GM18519 (cell line): ENCODE measurements around the gene E4F1.
"Not testable (repeated sequence)": the region's sequence is repeated elsewhere in the genome, so short reads cannot be mapped to it uniquely, and the experiment has no call there.

Experiments
- ATAC-seq: cut with Tn5 transposase; IDR thresholded peaks from one replicate; pipeline ENCODE4 v1.9.1; 2021; ENCODE audit warnings: mild to moderate bottlenecking, moderate library complexity; ENCODE audit not compliant: unreplicated experiment, low FRiP score

The E4F1 gene

GRCh38 chr16:2229091-2229490, 5.7 kb downstream of the E4F1 start:
- ATAC-seq: no peak

- no peak for ATAC-seq
Observed at GRCh38 chr16:2229632-2230250, 6.3 kb downstream of the E4F1 start.

DNA sequence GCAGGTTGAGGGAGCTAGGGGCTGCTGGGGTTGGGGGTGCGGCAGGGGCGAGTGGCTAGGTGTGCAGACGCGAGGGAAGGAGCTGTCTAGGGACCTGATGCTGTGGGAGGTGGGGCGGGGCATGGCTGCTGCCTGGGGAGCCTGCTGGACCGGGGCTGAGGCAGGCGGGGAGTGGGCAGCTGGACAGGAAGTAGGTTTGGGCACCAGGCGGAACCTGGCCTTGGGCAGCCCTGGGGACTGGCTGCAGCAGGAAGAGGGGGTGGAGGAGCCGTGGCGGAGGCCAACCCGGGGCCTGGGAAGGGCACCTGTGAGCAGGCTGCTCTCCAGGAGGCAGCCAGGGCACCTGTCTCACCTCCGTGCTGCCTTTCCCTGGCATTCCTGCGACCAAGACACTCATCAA, 7.0 kb downstream of the E4F1 start:
- ATAC-seq: no peak

DNA sequence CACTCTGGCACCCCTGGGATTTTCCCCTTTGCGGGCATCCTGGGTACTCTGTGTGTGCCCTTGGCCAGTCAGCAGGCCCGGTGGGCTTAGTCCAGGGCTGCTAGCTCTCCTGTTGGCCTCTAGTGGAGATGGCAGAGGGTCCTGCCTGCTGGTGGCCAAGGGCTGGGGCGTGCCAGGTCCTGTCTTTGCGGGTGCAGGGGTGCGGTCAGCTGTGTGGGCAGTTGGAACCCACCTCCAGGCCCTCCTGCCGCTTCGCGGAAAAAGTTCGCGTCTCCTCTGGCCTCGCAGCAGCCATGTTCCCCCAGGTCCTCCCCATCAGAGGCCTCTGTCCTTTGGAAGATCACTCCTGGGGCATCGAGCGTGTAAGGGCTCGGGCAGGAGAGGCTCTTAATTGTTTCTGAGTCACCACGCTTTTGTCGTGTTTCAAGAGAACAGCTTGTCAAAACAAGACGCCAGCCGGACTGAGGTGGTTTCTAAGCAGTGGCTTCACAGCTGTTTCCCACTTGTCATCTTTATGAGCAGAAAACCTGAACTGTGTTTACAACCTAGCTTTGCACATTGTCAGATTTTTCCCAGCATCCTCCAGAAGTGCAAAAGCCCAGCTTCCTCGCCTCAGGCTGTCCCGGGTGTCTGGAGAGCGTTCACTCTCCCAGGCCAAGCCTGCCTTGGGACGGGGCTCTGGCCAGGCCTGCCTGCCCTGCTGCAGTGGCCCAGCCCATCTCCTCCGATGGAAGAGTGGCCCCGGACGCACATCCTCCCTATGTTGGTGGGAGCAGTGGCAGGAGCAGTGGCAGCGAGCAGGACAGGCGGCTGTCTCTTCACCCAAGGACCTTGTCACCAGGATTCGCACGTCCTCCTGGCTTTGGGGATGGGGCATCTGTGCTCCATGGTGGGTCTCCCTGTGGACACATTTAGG, 7.9 kb downstream of the E4F1 start:
- ATAC-seq: no peak

- ATAC-seq: no peak
Observed at GRCh38 chr16:2232094-2232990, 9.0 kb downstream of the E4F1 start.

DNA sequence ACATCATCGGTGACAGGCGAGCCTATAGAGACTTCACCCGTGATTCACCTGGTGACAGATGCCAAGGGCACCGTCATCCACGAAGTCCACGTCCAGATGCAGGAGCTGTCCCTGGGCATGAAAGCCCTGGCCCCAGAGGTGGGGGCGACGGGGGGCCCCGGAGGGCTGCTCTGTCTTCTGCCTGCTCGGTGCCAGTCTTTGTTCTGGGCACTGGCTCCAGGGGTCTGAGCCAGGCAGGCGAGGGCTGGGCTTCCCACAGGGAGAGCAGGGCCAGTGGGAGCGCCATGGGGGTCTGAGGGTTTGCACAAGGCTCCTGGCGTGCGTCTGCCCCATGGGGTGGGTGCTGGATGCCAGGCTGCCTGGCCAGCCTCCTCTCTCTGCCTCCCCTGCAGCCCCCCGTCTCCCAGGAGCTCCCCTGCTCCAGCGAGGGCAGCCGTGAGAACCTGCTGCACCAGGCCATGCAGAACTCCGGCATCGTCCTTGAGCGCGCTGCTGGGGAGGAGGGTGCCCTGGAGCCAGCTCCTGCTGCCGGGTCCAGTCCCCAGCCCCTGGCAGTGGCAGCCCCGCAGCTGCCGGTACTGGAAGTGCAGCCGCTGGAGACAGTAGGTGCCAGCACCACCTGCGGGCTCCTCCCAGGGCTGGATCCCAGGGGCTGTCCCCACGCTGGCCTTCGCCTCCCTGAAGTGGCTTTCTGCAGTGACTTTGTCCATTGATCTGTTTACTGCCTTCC, 9.8 kb downstream of the E4F1 start:
- no peak for ATAC-seq

DNA sequence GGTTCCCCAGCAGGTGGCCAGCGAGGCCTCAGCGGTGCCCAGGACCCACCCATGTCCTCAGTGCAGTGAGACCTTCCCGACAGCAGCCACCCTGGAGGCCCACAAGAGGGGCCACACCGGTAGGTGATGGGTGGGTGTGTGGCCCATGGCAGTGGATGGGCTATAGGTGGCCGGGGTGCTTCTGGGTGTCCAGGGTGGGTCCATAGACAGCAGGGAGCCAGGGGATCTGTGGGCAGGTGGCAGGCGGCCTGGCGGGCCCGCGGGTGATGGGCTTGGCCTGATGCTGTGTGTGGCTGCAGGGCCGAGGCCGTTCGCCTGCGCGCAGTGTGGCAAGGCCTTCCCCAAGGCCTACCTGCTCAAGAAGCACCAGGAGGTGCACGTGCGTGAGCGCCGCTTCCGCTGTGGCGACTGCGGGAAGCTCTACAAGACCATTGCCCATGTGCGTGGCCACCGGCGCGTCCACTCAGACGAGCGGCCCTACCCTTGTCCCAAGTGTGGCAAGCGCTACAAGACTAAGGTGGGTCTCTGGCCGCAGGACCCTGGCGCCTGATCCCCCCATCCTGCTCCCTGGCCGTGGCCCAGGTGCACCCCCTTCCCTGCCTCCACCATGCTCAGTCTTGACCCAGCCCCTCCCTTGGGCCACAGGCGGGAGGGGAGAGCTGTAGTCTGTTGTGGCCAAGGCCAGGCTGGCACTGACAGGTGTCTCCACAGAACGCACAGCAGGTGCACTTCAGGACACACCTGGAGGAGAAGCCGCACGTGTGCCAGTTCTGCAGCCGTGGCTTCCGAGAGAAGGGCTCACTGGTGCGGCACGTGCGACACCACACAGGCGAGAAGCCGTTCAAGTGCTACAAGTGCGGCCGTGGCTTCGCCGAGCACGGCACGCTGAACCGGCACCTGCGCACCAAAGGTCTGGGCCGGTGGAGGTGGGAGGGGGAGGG, 10.8 kb downstream of the E4F1 start:
- ATAC-seq: no peak

DNA sequence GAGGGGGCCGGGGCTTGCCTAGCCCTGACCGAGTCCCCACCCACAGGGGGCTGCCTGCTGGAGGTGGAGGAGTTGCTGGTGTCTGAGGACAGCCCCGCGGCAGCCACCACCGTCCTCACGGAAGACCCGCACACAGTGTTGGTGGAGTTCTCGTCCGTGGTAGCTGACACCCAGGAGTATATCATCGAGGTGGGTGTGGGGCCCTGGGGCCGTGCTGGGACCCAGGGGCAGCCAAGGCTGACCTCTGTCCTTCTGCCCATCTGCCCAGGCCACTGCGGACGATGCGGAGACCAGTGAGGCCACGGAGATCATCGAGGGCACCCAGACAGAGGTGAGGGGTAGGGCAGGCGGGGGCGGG, 11.4 kb downstream of the E4F1 start:
- ATAC-seq: no peak

DNA sequence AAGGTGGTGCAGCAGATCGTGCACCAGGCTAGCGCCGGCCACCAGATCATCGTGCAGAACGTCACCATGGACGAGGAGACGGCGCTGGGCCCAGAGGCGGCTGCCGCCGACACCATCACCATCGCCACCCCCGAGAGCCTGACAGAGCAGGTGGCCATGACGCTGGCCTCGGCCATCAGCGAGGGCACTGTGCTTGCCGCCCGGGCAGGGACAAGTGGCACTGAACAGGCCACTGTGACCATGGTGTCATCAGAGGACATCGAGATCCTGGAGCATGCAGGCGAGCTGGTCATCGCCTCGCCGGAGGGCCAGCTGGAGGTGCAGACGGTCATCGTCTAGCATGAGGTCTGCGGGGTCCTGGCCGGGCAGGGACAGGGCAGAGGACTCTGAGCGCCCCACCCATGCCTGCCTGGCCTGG, 11.9 kb downstream of the E4F1 start:
- ATAC-seq: no peak

DNA sequence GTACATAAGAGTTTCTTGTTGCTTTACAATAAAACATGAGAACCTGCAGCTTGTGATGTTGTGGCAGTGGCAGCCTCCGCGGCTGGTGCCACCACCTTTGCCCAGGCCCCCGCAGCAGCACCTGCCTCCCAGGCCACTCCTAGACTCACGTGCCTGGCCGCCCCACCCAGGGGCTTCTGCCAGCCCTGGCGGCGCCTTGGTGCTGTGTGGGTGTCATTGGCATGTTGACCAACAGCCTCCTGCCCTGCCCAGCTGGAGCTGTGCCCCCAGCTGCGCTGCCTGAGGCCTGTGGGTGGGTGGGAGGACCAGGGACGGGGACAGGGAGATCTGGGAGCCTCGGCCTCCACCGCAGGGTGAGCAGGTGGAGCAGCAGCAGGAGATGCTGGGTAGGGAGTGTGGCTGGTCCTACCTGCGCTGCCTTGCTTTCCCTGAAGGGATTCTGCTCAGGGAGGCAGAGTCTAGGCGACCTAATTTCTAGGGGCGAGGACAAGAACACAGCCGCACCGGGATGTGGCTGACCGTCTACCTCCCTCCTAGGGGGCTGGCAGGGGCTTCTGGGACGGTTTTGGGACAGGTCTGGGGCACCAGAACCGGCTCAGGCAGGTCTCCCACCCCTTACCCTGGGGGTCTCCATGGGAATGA, 12.4 kb downstream of the E4F1 start:
- no peak for ATAC-seq

- no peak for ATAC-seq
Observed at GRCh38 chr16:2236337-2237101, 13.1 kb downstream of the E4F1 start, which contains the start of gene DNASE1L2. Gene DNASE1L2, plus strand, starts transcription at chr16:2236444. Its CDS starts 373 bp downstream, at chr16:2236817.

DNA sequence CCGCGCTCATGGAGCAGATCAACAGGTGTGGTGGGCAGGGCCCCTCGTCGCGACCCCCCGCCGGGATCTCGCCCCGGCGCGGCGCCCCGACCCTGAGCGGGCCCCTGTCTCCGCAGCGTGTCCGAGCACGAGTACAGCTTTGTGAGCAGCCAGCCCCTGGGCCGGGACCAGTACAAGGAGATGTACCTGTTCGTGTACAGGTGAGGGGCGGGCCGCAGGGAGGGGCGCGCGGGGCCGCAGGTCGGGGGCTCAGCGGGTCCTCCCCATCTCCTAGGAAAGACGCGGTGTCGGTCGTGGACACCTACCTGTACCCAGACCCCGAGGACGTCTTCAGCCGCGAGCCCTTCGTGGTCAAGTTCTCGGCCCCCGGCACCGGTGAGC, 13.7 kb downstream of the E4F1 start:
- ATAC-seq: no peak

DNA sequence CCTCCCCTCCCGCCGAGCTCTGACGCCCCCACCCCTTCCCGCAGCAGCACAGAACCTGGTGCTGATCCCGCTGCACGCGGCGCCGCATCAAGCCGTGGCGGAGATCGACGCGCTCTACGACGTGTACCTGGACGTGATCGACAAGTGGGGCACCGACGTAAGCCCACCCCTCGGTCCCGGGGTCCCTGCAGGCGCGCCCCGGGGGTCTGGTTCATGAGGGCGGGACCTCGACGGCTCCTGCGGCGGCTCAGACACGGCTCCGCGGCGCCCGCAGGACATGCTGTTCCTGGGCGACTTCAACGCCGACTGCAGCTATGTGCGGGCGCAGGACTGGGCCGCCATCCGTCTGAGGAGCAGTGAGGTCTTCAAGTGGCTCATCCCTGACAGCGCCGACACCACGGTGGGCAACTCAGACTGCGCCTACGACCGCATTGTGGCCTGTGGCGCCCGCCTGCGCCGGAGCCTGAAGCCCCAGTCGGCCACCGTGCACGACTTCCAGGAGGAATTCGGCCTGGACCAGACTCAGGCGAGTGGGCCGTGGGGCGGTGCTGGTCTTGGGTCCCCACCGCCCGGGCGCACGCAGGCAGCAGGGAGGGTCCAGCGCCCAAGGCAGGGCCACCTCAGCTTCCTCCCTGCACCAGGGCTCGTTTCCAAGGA, 14.2 kb downstream of the E4F1 start:
- ATAC-seq: no peak

DNA sequence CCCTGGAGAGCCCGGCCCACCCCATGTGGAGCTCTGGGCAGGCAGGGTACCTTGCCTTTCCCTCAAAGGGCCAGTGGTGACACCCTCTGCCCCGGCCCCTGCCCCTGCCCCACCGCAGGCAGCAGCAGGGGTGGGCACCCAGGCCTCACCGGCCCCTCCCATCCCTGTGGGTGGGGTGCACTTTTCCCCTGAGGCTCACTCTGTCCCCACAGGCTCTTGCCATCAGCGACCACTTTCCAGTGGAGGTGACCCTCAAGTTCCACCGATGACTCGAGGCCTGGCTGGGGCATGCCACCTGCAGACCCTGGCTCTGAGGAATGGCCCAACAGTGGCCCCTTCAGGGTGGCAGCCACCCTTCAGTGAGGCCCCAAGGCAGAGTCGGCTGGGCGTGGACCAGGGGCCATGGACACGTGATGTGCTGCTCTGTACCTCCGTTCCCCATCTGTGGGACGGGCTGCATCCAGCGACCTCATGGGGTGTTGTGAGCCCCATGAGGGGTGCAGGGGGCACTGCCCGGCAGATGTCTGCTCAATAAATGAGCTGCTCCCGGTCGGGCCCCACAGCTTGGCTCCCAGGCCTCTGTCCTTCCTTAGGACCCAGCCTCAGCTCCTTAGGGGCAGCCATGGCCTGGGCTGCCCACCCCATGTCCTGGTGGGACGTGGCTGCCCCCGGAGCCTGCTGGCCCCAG, 14.9 kb downstream of the E4F1 start:
- ATAC-seq: no peak

DNA sequence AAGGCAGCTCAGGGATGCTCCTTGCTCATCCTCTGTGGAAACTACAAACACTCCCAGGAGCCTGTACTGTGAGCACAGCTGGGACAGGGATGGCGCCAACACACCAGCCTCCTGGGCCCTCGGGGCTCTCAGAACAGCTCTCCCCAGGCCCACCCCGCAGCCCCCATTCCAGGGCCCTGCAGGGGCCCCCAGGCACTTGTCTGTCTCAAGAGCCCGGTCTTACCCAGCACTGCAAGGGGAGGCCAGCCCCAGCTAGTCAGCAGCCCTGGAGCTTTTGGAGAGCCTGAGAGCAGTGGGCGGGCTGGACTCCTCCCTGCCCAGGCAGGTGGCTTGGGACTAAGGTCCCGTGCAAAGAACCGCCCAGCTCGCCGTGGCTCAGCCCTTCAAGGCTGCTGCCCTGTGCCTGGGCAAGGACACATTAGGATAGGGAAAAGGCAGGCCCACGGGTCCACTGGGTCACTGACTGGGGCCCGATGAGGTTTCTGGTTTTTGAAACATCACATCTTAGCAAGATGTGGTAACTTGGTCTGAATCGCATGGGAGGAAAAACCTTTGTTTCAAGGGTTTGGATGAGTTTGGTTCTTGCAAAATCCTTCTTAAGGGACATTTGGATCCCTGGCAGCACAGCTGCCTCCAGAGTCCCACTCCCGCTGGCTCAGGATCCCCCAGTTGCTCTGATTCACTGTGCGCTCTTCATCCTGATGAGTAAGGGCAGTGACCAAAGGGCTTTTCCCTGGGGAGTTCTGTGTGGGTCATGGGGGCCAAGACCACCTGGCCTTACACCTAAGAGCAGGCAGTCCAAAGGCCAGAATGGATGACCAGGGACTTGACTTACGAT, 15.7 kb downstream of the E4F1 start:
- ATAC-seq: no peak

DNA sequence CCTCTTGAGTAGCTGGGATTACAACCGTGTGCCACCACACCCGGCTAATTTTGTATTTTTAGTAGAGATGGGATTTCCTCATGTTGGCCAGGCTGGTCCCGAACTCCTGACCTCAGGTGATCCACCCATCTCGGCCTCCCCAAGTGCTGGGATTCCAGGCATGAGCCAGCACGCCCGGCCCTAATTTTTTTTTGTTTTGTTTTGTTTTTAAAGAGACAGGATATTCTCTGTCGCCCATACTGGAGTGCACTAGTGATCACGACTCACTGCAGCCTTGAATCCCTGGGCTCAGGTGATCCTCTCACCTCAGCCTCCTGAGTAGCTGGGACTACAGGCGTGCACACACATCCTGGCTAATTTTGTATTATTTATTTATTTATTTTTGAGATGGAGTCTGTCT, 16.9 kb downstream of the E4F1 start:
- ATAC-seq: not testable (repeated sequence)
